HCT116 (cell line): Measurements from ENCODE around the gene ERC1.

Experiments used
- CTCF ChIP-seq, 3 experiments: fragments of 200-600 bp in 1 of 3; sonication (generic) in 1 of 3; IDR thresholded peaks in 2 of 3; conservative IDR thresholded peaks in 1 of 3; 2 replicates each; pipeline ENCODE4 v1.5.1; 2012 to 2017; ENCODE audit warnings: low read depth in 2 of 3, low read length in 2 of 3, antibody characterized with exemption in 1 of 3, borderline replicate concordance in 1 of 3, control low read depth in 1 of 3, mild to moderate bottlenecking in 1 of 3, mixed read lengths in 1 of 3, mixed run types in 1 of 3, moderate library complexity in 1 of 3; ENCODE audit not compliant: insufficient read depth in 1 of 3
- EZH2phosphoT487 ChIP-seq: fragments of 200-600 bp; IDR thresholded peaks from 2 replicates; pipeline ENCODE4 v1.6.1; 2018; ENCODE audit warnings: antibody characterized with exemption, borderline replicate concordance
- POLR2A ChIP-seq: IDR thresholded peaks from 2 replicates; pipeline ENCODE4 v1.7.0; 2011; ENCODE audit warnings: borderline replicate concordance; ENCODE audit not compliant: insufficient read depth, insufficient read length; ENCODE audit errors: extremely low read depth
- RAD21 ChIP-seq: IDR thresholded peaks from 2 replicates; pipeline ENCODE4 v1.6.1; 2012; ENCODE audit warnings: low read depth, mild to moderate bottlenecking
- SIN3A ChIP-seq: IDR thresholded peaks from 2 replicates; pipeline ENCODE4 v1.6.1; 2012; ENCODE audit warnings: low read depth

- TF ChIP-seq EZH2phosphoT487 (no peak), CTCF (IDR thresholded peaks at IDR 0.05 in 2 of 3, conservative IDR thresholded peaks at IDR 0.05 in 1 of 3; ENCODE audit: borderline replicate concordance in 1 of 3, insufficient read depth in 1 of 3, low read depth in 2 of 3, low read length in 2 of 3) (no peak), SIN3A (no peak), RAD21 (no peak), POLR2A (no peak)
Observed at GRCh38 chr12:1501001-1501400, 510.0 kb downstream of the ERC1 start.
